Sigmoid colon (tissue), 7 donors: ENCODE results near the gene FAM83E. TPM values are rescaled to one million over a fixed set of nuclear protein-coding genes. Genes with fewer than 3 reads are reported as not detected.

Experiments used
- DNase-seq: peaks from one replicate; pipeline ENCODE4 v3.0.0-alpha.2; 2019
- H3K27ac ChIP-seq, 4 donors: fragments of 200-600 bp; sonication (generic); one replicate each; pipeline ENCODE4 v1.5.1; 2016 to 2019; ENCODE audit warnings: mild to moderate bottlenecking in 1 of 4
- H3K27me3 ChIP-seq, 3 donors: fragments of 200-600 bp; sonication (generic); one replicate each; pipeline ENCODE4 v1.5.1; 2019; ENCODE audit warnings: mild to moderate bottlenecking in 1 of 3
- H3K36me3 ChIP-seq, 4 donors: fragments of 200-600 bp; sonication (generic); one replicate each; pipeline ENCODE4 v1.5.1; 2016 to 2019
- H3K4me1 ChIP-seq, 4 donors: fragments of 200-600 bp; sonication (generic); one replicate each; pipeline ENCODE4 v1.5.1; 2017 to 2019
- H3K4me3 ChIP-seq, 4 donors: fragments of 200-600 bp; sonication (generic); one replicate each; pipeline ENCODE4 v1.5.1; 2017 to 2019; ENCODE audit warnings: mild to moderate bottlenecking in 2 of 4, moderate library complexity in 1 of 4
- H3K9me3 ChIP-seq, 4 donors: fragments of 200-600 bp in 3 of 4; sonication (generic) in 3 of 4; one replicate each; pipeline versions ENCODE4 v1.5.1 to v1.6.1; 2013 to 2019
- CTCF ChIP-seq, 4 experiments: fragments of 450-650 bp in 3 of 4; fragments of 200-600 bp in 1 of 4; IDR thresholded peaks; one replicate each; pipeline ENCODE4 v1.5.1; 2016 to 2019; ENCODE audit warnings: antibody characterized with exemption in 4 of 4, mild to moderate bottlenecking in 3 of 4, moderate library complexity in 2 of 4
- EP300 ChIP-seq, 4 donors: sonication (generic); formaldehyde crosslinking; IDR thresholded peaks; one replicate each; pipeline ENCODE4 v1.6.1; 2017; ENCODE audit warnings: antibody characterized with exemption in 4 of 4
- POLR2A ChIP-seq, 2 donors: fragments of 450-650 bp; IDR thresholded peaks; one replicate each; pipeline ENCODE4 v1.6.1; 2016; ENCODE audit warnings: antibody characterized with exemption in 2 of 2, mild to moderate bottlenecking in 2 of 2, moderate library complexity in 2 of 2
- POLR2AphosphoS5 ChIP-seq, 4 donors: sonication (generic); formaldehyde crosslinking; IDR thresholded peaks; one replicate each; pipeline ENCODE4 v1.6.1; 2017; ENCODE audit warnings: antibody characterized with exemption in 4 of 4
- WGBS, 2 donors: extraction: QIAGEN DNeasy Blood & Tissue Kit; methylation state at CpG; one replicate each; pipeline ENCODE4 v1.1.7; 2013; 5-methylcytosine and 5-hydroxymethylcytosine counted together
- intact Hi-C: fragments of 100-400 bp; cut with DNase I; formaldehyde crosslinking; loops from one replicate; pipeline ENCODE4 v1.15.1; 2023
- polyA plus RNA-seq, 3 donors: library from polyadenylated mRNA; stranded (reverse); fragments of 200-250 nt; gene quantifications; one replicate each; pipeline ENCODE4 v1.2.3, GENCODE V29; 2013
- total RNA-seq, 4 donors: library from RNA; depleted of rRNA; stranded (reverse); fragments of >200 nt; gene quantifications; one replicate each; pipeline ENCODE4 v1.1.0, GENCODE V29; 2016
- donor health status: healthy with polysubstance abuse.
- donor health status: Bipolar disorder and iron deficiency.
- donor health status: healthy.

The FAM83E gene
- total and polyA plus RNA-seq, 7 donors, result 109 to 168 (median 125) TPM; not detected in 4

DNA sequence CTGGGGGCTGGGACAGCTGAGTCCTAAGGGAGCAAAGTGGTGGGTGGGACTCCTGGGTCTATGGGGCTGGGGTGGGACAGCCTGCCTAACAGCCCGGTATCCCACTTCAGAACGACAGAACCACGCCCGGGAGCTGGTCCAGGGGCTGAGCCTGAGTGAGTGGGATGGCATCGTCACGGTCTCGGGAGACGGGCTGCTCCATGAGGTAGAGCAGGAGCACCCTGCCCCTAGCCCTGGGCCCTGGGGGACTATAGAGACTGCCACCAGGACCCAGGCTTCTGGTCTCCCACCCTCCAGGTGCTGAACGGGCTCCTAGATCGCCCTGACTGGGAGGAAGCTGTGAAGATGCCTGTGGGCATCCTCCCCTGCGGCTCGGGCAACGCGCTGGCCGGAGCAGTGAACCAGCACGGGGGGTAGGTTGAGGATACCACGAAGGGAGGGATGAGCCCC is 13.0 kb upstream of the FAM83E start:
- DNase-seq, result peak; percentile 70
- no peaks in the 10 kb centered on the region for H3K9me3 ChIP-seq
- H3K4me1 ChIP-seq, result peaks cover 0 to 64% (median 53%) of the 10 kb centered on the region in 4 donors
- H3K27me3 ChIP-seq, result no peaks in the 10 kb centered on the region
- H3K36me3 ChIP-seq, result peaks cover 0 to 37% (median 2%) of the 10 kb centered on the region in 4 donors
- WGBS, 2 donors, result 75 to 88% methylated on average over 17 of the region's 17 CpGs
- intact Hi-C loops, result loop anchor here (10.0 kb wide), 1 partner anchor 1353 kb away; the partner anchor contains the start of gene INAFM1
- no peak for TF ChIP-seq CTCF (IDR thresholded peaks at IDR 0.05)
- TF ChIP-seq POLR2A (IDR thresholded peaks at IDR 0.05), result no peak
- TF ChIP-seq POLR2AphosphoS5 (IDR thresholded peaks at IDR 0.05), result no peak
- no peak for TF ChIP-seq EP300 (IDR thresholded peaks at IDR 0.05)
- no peak overlapping the region for H3K4me3 ChIP-seq
- H3K27ac ChIP-seq, result peak overlapping the region; percentile 3 to 91 (median 32)

GRCh38 chr19:48627201-48627864 is 12.5 kb upstream of the FAM83E start:
- peaks cover 0 to 31% (median 0%) of the 10 kb centered on the region in 4 donors for H3K36me3 ChIP-seq
- intact Hi-C loops, result loop anchor here (10.0 kb wide), 1 partner anchor 1353 kb away; the partner anchor contains the start of gene INAFM1

GRCh38 chr19:48625891-48626327 is 11.0 kb upstream of the FAM83E start:
- H3K27ac ChIP-seq, result no peak overlapping the region
- peak; percentile 65 for DNase-seq

More at GRCh38 chr19:48627201-48627864, 12.5 kb upstream of the FAM83E start:
- H3K9me3 ChIP-seq, result no peaks in the 10 kb centered on the region
- H3K4me1 ChIP-seq, result peaks cover 0 to 63% (median 51%) of the 10 kb centered on the region in 4 donors
- DNase-seq, result peak; percentile 68
- no peaks in the 10 kb centered on the region for H3K27me3 ChIP-seq
- H3K27ac ChIP-seq, result peak overlapping the region in 2 of 4 donors; percentile 7 to 91
- WGBS, 2 donors, result 56 to 70% methylated on average over 6 of the region's 6 CpGs
- H3K4me3 ChIP-seq, result no peak overlapping the region
- TF ChIP-seq CTCF (IDR thresholded peaks at IDR 0.05), result no peak
- no peak for TF ChIP-seq POLR2AphosphoS5 (IDR thresholded peaks at IDR 0.05)
- TF ChIP-seq EP300 (IDR thresholded peaks at IDR 0.05), result no peak
- TF ChIP-seq POLR2A (IDR thresholded peaks at IDR 0.05), result no peak

More at GRCh38 chr19:48625891-48626327, 11.0 kb upstream of the FAM83E start:
- Histone ChIP-seq H3K4me1 (peaks cover 0 to 51% (median 41%) of the 10 kb centered on the region in 4 donors), H3K27me3 (no peaks in the 10 kb centered on the region), H3K9me3 (no peaks in the 10 kb centered on the region), H3K36me3 (peaks cover 0 to 19% (median 0%) of the 10 kb centered on the region in 4 donors), H3K4me3 (no peak overlapping the region)
- TF ChIP-seq POLR2AphosphoS5 (IDR thresholded peaks at IDR 0.05) (no peak), EP300 (IDR thresholded peaks at IDR 0.05) (no peak), CTCF (IDR thresholded peaks at IDR 0.05) (no peak), POLR2A (IDR thresholded peaks at IDR 0.05) (no peak)
- intact Hi-C loops, result loop anchor here (10.0 kb wide), 1 partner anchor 1351 kb away; the partner anchor contains the start of gene INAFM1
- WGBS, 2 donors, result 56 to 90% methylated on average over 30 of the region's 30 CpGs
